ENCODE data around the gene ZSWIM8. TPM values are rescaled to one million over a fixed set of nuclear protein-coding genes. Genes with fewer than 3 reads are reported as not detected.

ZSWIM8 gene
- total and polyA plus RNA-seq, 10 of the 15 experiments (the other 5 are each of a cell fraction or from before 2014, with no cell fraction given): 7.8 to 47.1 (median 23.6) TPM

- TF ChIP-seq, protein P1, sequence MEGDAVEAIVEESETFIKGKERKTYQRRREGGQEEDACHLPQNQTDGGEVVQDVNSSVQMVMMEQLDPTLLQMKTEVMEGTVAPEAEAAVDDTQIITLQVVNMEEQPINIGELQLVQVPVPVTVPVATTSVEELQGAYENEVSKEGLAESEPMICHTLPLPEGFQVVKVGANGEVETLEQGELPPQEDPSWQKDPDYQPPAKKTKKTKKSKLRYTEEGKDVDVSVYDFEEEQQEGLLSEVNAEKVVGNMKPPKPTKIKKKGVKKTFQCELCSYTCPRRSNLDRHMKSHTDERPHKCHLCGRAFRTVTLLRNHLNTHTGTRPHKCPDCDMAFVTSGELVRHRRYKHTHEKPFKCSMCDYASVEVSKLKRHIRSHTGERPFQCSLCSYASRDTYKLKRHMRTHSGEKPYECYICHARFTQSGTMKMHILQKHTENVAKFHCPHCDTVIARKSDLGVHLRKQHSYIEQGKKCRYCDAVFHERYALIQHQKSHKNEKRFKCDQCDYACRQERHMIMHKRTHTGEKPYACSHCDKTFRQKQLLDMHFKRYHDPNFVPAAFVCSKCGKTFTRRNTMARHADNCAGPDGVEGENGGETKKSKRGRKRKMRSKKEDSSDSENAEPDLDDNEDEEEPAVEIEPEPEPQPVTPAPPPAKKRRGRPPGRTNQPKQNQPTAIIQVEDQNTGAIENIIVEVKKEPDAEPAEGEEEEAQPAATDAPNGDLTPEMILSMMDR (IDR thresholded peaks at IDR 0.05 in 2 of 3, conservative IDR thresholded peaks at IDR 0.05 in 1 of 3; ENCODE audit: control insufficient read depth in 2 of 3, extremely low read depth in 1 of 3, insufficient read depth in 1 of 3, low read depth in 3 of 3, low read length in 3 of 3): no peak
- TF ChIP-seq CREM (IDR thresholded peaks at IDR 0.05; ENCODE audit: low read depth): no peak
- no peak for TF ChIP-seq NR2C1 (IDR thresholded peaks at IDR 0.05)
These were observed 21.0 kb downstream of the ZSWIM8 start (continued) for GRCh38 chr10:73806176-73806950.

DNA sequence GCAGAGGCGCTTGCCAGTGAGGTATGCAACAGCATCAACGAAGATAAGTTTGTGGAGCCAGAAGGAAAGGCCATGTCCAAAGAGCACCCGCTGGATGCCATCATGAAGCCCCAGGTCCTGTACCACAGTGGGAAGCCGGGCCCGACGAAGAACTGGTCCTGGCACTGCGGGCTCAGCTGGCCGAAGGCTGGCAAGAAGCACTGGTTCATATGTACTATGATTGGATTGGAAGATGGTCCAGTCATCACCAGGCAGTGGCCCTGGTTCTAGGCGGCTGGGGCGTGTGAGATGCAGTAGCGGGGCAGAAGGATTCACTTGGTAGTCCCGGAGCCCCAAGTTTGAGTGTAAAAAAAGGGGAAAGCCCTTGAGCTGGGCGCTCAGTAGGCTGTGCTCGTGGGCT is 22.1 kb downstream of the ZSWIM8 start:
- WGBS (ENCODE audit: insufficient coverage, insufficient replicate concordance, low lambda C conversion rate, missing lambda C conversion rate): 96% methylated on average over 14 of the region's 14 CpGs
- RAD21 ChIA-PET (ENCODE audit: unreplicated experiment): no interaction called here
- no peak overlapping the region for H3K4me3 ChIP-seq
- H3K79me2 ChIP-seq (ENCODE audit: control insufficient read depth, insufficient read depth, low read length): peaks cover 33% of the 10 kb centered on the region
- H3K27ac ChIP-seq (ENCODE audit: control insufficient read depth, insufficient read depth): no peak overlapping the region
- H3K4me1 ChIP-seq (ENCODE audit: control insufficient read depth, insufficient read depth, low read length): peaks cover 32% of the 10 kb centered on the region
- ATAC-seq (no peak), FAIRE-seq (no peak), DNase-seq (ENCODE audit: low read depth, low spot score) (no peak)
- H3K4me2 ChIP-seq (ENCODE audit: control insufficient read depth, insufficient read depth): no peak overlapping the region
- SMC1A ChIA-PET (ENCODE audit: uncharacterized antibody, unreplicated experiment): interaction anchor here (0.7 to 1.2 kb wide), 2 partner anchors 24 to 25 kb away, joined by 3 to 5 read pairs; partner anchors contain the start of gene CHCHD1
- no peaks in the 10 kb centered on the region for H3K9me3 ChIP-seq (replicated peaks; ENCODE audit: control insufficient read depth, insufficient read depth, low read length)
- no peaks in the 10 kb centered on the region for H3K27me3 ChIP-seq (replicated peaks in 1 of 2; ENCODE audit: control insufficient read depth in 2 of 2, insufficient read depth in 2 of 2, low read length in 1 of 2)
- in situ Hi-C loops (cut with MboI) (no loop called here), intact Hi-C loops (cut with micrococcal nuclease; ENCODE audit: unreplicated experiment) (no loop called here)
- no peak overlapping the region for H3K9ac ChIP-seq (ENCODE audit: control insufficient read depth, insufficient read depth, low read length)
- POLR2A ChIA-PET: no interaction called here
- no peaks in the 10 kb centered on the region for H4K20me1 ChIP-seq (ENCODE audit: control insufficient read depth, insufficient read depth)
- BruUV-seq (replicated peaks): no TSS peak
- CTCF ChIA-PET: interaction anchor here (2.3 kb wide), 1 partner anchor 29 kb away, joined by 6 read pairs; no protein-coding TSS in a partner anchor
- H3K36me3 ChIP-seq (ENCODE audit: control insufficient read depth in 2 of 2, insufficient read depth in 2 of 2, low read length in 1 of 2): peaks cover 19 to 26% of the 10 kb centered on the region in 2 experiments; a peak in 3 of 4 replicates
- TF ChIP-seq RUNX3 (IDR thresholded peaks at IDR 0.05; ENCODE audit: low read length): no peak
- TF ChIP-seq FOS (IDR thresholded peaks at IDR 0.05; ENCODE audit: borderline replicate concordance, extremely low read depth, insufficient read length): no peak
- no peak for TF ChIP-seq IKZF2 (IDR thresholded peaks at IDR 0.05)
- no peak for TF ChIP-seq ESRRA (IDR thresholded peaks at IDR 0.05; ENCODE audit: low read length)
- TF ChIP-seq SIX5 (IDR thresholded peaks at IDR 0.05; ENCODE audit: low read depth, low read length, severe bottlenecking): no peak
- no peak for TF ChIP-seq POLR2AphosphoS2 (IDR thresholded peaks at IDR 0.05; ENCODE audit: low read depth, low read length)
- no peak for TF ChIP-seq MEF2B (IDR thresholded peaks at IDR 0.05; ENCODE audit: partially characterized antibody, poor library complexity, severe bottlenecking)
- no peak for TF ChIP-seq ASH2L (IDR thresholded peaks at IDR 0.05; ENCODE audit: borderline replicate concordance, low read depth)
- TF ChIP-seq ZBTB40 (IDR thresholded peaks at IDR 0.05; ENCODE audit: borderline replicate concordance): no peak
- TF ChIP-seq RAD21 (IDR thresholded peaks at IDR 0.05; ENCODE audit: insufficient read depth, low read depth, low read length): no peak
- no peak for TF ChIP-seq TBL1XR1 (IDR thresholded peaks at IDR 0.05; ENCODE audit: low read depth, low read length)
- no peak overlapping the region for H2AFZ ChIP-seq (ENCODE audit: control insufficient read depth, low read depth, low read length)

All from GM12878 (cell line).